D721Med (cell line): ENCODE measurements around the gene MAP3K20.

Experiments
- DNase-seq: peaks from one replicate; pipeline ENCODE4 v3.0.0; 2011; ENCODE audit warnings: low spot score; ENCODE audit not compliant: insufficient read length
- FAIRE-seq: peaks from 2 replicates; lab custom pipeline; 2011; peaks lifted over from hg19 to GRCh38; lab: Jason Lieb, UNC
- TF ChIP-seq, protein P1 (sequence below): IDR thresholded peaks from 2 replicates; pipeline ENCODE4 v1.5.1; 2012; ENCODE audit warnings: mild to moderate bottlenecking, control low read depth; ENCODE audit not compliant: insufficient read depth; ENCODE audit errors: missing control alignments

MAP3K20 gene

DNA sequence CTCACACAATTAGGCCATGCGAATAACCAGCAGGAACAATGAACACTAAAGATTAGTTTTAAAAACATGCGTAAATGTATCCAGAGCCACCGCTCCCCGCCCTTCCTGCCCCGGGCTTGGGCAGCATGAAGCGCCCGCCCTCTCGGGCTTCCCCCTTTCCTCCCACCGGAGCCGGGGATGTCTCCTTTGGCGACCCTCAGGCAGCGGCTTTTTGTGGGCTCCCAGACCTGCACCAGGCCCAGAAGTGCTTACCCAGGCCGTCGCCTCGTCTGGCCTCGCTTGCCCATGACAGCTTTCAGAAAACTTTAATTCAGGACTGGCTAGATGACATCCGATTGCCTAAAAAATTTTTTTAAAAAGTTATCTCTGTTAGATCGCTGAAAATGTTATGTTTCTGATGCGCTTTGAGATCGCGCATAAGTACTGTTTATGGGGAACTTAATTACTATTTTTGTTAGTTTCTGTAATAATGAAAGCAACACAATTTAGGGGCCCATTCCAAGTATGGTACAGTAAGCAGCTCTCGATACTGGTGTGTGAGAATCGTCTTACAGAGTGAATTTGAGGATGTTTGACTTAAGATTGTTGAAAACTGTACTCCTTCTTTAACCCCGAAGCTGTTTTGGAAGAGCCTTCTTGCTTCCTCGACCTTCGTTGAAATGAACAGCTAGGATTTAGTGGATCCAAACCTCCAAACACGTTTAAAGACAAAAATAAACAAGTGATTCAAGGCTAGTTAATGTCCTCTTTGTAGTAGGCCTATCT is 1.1 kb downstream of the MAP3K20 start:
- no peak for FAIRE-seq
- no peak for DNase-seq
- TF ChIP-seq, protein P1, sequence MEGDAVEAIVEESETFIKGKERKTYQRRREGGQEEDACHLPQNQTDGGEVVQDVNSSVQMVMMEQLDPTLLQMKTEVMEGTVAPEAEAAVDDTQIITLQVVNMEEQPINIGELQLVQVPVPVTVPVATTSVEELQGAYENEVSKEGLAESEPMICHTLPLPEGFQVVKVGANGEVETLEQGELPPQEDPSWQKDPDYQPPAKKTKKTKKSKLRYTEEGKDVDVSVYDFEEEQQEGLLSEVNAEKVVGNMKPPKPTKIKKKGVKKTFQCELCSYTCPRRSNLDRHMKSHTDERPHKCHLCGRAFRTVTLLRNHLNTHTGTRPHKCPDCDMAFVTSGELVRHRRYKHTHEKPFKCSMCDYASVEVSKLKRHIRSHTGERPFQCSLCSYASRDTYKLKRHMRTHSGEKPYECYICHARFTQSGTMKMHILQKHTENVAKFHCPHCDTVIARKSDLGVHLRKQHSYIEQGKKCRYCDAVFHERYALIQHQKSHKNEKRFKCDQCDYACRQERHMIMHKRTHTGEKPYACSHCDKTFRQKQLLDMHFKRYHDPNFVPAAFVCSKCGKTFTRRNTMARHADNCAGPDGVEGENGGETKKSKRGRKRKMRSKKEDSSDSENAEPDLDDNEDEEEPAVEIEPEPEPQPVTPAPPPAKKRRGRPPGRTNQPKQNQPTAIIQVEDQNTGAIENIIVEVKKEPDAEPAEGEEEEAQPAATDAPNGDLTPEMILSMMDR, result no peak

DNA sequence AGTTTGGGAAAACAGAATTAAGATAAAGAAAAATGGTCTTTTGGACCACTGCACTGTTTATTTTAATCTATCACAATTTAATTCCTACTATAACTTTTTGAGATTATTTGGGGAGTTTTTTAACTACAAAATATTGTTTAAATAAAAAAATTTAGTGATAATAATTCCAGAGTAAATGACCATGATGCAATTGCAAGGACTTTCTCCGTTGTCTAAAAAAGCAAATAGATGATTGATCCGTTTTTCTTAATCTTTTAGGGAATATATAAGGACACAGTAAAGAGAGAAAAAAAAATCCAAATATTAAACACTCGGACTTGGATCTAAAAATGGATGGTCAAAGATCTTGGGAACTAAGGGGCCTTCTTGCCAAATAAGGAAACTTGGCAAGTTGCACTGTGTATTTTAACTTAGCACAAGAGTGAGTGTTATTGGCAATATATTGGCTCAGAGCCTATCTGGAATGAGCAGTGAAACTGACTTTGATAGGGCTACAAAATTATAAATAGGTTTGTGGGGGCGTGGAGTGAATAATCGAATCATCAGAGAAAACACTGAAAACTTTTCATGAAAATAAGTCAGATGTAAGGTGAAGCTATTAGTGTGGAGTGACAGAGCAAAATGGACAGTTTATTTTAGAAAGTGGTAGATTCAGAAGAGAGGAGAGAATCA is 2.0 kb downstream of the MAP3K20 start:
- FAIRE-seq, result no peak
- DNase-seq, result no peak
- TF ChIP-seq, protein P1, result no peak

DNA sequence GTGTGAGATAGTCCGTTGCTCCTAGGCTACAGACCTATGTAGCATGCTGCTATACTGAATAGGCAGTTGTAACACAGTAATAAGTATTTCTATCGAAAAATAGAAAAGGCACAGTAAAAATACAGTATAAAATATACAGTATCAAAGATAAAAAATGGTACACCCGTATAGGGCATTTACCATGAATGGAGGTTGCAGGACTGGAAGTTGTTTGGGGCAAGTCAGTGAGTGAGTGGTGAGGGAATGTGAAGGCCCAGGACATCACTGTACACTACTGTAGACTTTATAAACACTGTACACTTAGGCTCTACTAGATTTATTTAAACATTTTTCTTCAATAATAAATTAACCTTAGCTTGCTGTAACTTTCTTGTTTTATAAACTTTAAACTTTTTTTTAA is 3.5 kb downstream of the MAP3K20 start:
- no peak for FAIRE-seq
- DNase-seq, result no peak
- TF ChIP-seq, protein P1, result no peak

DNA sequence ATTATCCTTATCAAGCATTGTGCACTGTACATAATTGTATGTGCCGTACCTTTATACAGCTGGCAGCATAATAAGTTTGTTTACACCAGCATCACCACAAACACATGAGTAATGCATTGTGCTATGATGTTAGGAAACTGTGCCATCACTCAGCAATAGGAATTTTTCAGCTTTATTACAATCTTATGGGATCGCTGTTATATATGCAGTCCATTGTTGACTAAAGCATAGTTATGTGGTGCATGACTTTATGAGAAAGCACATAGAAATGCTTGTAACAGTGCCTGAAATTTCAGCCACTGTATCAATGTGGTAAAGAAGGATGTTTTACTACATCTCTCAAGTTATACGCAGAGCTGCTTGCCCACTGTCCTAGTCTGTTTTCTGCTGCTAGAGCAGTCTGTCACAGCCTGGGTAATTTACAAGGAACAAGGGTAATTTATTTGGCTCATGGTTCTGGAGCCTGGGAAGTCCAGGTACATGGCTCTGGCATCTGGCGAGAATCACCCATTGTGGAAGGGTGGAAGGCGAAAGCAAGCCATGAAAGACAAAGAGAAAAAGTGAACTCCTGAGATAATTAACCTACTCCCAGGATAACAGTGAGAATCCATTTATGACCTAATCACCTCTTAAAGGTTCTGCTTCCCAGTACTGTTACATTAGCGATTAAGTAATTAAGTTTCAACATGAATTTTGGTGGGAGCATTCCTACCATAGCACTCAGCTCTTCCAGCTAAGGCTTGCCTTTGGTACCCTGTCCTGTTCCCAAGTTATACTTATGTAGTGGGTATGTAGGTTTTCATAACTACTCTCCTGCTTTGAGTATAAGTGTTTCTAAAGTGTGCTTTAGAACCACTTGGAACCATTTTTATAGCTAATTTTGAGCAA is 4.6 kb downstream of the MAP3K20 start:
- FAIRE-seq (no peak), DNase-seq (no peak)
- TF ChIP-seq, protein P1, result no peak

DNA sequence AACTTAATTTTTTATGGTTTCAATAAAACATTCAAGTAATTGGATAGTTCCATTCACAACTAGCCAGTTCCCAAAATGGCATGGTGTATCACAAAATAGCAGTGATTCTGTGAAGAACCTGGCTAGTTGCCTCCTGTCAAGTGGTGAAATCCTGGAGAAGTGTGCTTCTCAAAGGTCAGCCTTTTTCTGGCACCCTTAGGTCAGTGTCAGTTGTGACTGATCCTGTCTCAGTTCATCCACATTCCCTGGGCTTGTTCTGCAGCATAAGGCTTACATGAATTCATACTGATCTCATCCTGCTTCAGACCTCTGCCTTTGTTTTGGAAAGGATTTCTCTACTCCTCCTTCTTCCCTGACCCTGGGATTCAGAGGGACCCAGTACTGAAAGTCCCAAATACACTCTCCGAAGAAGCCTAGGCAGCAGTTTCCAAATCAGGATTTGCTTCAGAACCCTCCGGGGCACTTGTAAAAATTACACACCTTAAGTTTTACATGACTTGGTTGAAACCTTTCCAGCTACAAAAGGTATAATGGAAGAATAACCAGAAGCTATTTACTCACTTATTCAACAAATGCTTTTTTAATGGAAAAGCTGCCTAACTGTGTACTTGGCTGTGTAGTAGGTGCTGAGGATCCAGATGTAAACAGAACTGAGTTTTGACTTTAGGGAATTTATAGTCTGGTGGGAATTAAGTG is 11.0 kb downstream of the MAP3K20 start:
- FAIRE-seq (no peak), DNase-seq (no peak)
- TF ChIP-seq, protein P1, result no peak

DNA sequence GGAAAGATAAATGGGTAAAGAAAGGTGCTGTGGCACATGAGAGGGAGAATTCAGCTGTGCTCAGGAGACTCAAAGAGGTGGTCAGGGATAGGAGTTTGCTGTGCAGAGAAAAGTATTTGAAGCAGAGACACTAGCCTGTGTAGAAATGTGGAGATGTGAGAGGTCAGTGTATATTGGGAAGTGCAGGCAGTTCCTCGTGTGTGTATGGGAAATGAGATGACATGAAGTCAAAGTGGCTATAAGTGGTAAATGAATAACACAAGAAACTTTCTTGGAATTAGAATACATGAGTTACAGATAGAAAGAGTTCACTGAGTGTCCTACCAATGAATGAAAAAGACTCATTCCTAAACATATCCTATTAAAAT is 11.6 kb downstream of the MAP3K20 start:
- DNase-seq, result no peak
- TF ChIP-seq, protein P1, result no peak
- FAIRE-seq, result no peak
